Type B pancreatic cell (in vitro differentiated cells): Measurements from ENCODE around the gene STAT5B. TPM values are rescaled to one million over a fixed set of nuclear protein-coding genes. Genes with fewer than 3 reads are reported as not detected.

Experiments
- DNase-seq: peaks from one replicate; pipeline ENCODE4 v3.0.0; 2021; ENCODE audit warnings: mixed read lengths; ENCODE audit not compliant: unreplicated experiment; ENCODE audit errors: extremely low spot score
- H3K27ac Mint-ChIP-seq: 2 replicates; pipeline ENCODE4 v1.8.0; 2021; ENCODE audit warnings: mild to moderate bottlenecking, mixed read lengths
- H3K27me3 Mint-ChIP-seq: 2 replicates; pipeline ENCODE4 v1.8.0; 2021; ENCODE audit warnings: mixed read lengths
- H3K36me3 Mint-ChIP-seq: 2 replicates; pipeline ENCODE4 v1.8.0; 2021; ENCODE audit warnings: mixed read lengths
- H3K4me1 Mint-ChIP-seq: one replicate; pipeline ENCODE4 v1.8.0; 2021; ENCODE audit warnings: mixed read lengths; ENCODE audit not compliant: unreplicated experiment
- H3K4me3 Mint-ChIP-seq: 2 replicates; pipeline ENCODE4 v1.8.0; 2021; ENCODE audit warnings: mild to moderate bottlenecking, mixed read lengths
- H3K9me3 Mint-ChIP-seq: 2 replicates; pipeline ENCODE4 v1.8.0; 2021; ENCODE audit warnings: mixed read lengths
- total RNA-seq: library from RNA; stranded (reverse); gene quantifications from 2 replicates; pipeline ENCODE4 v1.2.1, GENCODE V29; 2021; ENCODE audit warnings: low replicate concordance
- TF ChIP-seq, protein P1 (sequence below): fragments of 200-600 bp; sonication (generic); conservative IDR thresholded peaks from 2 replicates; pipeline ENCODE4 v1.5.0; 2021; ENCODE audit warnings: antibody characterized with exemption, mild to moderate bottlenecking

STAT5B gene
- total RNA-seq, 1 donor from 2014 or later: 42.3 TPM

DNA sequence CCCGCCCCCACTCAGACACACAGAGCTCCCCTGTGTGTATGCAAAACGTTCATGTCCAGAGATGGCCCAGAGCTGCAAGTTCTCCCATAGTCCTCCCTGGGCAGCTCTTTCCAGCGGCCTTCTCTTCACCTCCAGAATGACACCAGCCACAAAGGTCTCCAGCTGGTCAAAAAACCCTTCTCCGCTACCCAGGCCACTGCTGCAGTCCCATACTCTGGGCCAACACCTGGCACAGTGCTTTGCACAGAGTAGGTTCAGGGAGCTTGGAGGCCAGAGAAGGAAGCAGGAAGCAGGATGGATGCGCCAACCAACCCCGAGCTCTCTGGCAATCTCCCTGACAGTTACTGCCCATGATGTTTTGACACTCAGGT lies 1.1 kb upstream of the STAT5B start:
- no peak for DNase-seq
- TF ChIP-seq, protein P1, sequence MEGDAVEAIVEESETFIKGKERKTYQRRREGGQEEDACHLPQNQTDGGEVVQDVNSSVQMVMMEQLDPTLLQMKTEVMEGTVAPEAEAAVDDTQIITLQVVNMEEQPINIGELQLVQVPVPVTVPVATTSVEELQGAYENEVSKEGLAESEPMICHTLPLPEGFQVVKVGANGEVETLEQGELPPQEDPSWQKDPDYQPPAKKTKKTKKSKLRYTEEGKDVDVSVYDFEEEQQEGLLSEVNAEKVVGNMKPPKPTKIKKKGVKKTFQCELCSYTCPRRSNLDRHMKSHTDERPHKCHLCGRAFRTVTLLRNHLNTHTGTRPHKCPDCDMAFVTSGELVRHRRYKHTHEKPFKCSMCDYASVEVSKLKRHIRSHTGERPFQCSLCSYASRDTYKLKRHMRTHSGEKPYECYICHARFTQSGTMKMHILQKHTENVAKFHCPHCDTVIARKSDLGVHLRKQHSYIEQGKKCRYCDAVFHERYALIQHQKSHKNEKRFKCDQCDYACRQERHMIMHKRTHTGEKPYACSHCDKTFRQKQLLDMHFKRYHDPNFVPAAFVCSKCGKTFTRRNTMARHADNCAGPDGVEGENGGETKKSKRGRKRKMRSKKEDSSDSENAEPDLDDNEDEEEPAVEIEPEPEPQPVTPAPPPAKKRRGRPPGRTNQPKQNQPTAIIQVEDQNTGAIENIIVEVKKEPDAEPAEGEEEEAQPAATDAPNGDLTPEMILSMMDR: no peak
- H3K36me3 Mint-ChIP-seq: no peaks in the 10 kb centered on the region
- no peaks in the 10 kb centered on the region for H3K9me3 Mint-ChIP-seq
- no peaks in the 10 kb centered on the region for H3K27me3 Mint-ChIP-seq
- peak overlapping the region; percentile 81 for H3K4me3 Mint-ChIP-seq
- H3K27ac Mint-ChIP-seq: peak overlapping the region; percentile 80
- H3K4me1 Mint-ChIP-seq: peaks cover 34% of the 10 kb centered on the region

DNA sequence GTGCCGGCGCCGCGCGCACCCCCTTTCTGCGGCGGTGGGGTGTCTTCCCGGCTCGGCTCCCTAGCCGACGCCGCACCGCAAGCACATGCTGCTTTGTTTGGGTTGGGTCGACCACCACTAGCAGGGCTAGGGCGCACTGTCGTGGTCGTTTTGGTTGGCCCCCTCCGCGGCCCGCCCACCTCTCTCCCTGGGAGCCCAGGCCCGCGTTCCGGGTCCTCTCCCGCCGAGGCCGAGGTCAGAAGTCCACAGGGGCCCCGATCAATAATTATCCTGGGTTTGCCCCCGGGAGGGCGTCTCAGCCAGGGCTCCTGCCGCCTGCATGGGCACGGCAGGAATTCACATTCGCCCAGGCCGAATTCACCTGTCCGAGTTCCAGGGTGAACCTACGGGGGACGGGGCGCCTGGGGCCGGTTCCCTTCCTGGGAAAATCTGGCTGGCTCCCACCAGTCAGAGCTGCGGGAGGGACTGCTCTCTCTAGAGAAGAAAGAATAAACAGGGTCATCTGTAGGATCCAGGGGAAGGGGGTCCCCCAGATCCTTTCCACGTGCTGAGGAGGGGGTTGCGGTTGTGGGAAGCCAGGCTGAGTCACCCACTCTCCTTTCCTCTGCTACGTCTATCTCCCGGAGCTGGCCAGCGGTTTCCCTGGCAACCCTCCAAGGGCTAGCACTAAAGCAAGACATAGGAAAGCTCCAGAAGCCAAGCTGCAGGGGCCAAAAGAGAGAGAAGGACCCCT lies 584 bp upstream of the STAT5B start:
- H3K4me1 Mint-ChIP-seq: peaks cover 38% of the 10 kb centered on the region
- H3K27ac Mint-ChIP-seq: peak overlapping the region; percentile 80
- TF ChIP-seq, protein P1: no peak
- no peaks in the 10 kb centered on the region for H3K36me3 Mint-ChIP-seq
- H3K4me3 Mint-ChIP-seq: peak overlapping the region; percentile 81
- DNase-seq: peak; percentile 72
- H3K9me3 Mint-ChIP-seq: no peaks in the 10 kb centered on the region
- H3K27me3 Mint-ChIP-seq: no peaks in the 10 kb centered on the region

DNA sequence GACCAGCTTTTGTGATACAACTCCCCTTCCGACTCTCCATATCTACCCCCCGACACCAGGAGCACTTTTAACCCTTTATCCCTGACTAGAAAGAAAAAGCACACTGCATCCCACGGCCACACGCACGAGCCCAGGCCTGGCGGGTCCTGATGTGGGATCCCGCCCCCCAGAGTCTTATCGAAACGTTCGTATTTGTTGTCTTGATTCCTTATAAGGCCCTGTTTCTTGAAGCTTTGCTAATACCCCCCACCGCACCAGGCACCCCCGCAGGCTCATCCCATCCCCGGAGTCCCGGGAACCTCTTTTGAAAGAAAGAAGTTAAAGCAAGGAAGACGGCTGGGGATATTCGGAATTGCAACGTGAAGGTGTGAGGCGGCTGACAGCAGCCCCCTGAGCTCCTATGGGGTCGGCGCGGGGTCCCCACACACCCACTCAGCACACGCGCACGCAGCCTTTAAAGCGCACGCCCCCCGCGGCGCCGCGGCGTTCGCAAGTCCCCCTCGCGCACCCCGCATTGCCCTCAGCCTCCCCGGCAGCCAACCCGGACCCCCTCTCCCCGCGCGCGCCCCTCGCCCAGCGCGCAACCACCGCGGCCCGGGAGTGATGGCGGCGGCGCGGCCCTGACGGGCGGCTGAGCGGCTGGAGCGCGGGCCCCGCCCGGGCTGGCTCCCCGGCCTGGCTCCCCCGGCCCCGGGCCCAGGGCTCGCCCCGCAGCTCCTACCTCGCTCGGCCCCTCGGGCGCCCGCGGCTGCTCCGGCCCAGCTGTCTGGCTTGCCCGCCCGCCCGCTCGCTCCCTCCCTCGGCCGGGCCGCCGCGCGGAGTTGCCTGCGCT lies 448 bp downstream of the STAT5B start:
- H3K4me1 Mint-ChIP-seq: peaks cover 36% of the 10 kb centered on the region
- TF ChIP-seq, protein P1: no peak
- DNase-seq: peak; percentile 79
- peak overlapping the region; percentile 84 for H3K27ac Mint-ChIP-seq
- no peaks in the 10 kb centered on the region for H3K27me3 Mint-ChIP-seq
- H3K36me3 Mint-ChIP-seq: no peaks in the 10 kb centered on the region
- peak overlapping the region; percentile 94 for H3K4me3 Mint-ChIP-seq
- no peaks in the 10 kb centered on the region for H3K9me3 Mint-ChIP-seq

DNA sequence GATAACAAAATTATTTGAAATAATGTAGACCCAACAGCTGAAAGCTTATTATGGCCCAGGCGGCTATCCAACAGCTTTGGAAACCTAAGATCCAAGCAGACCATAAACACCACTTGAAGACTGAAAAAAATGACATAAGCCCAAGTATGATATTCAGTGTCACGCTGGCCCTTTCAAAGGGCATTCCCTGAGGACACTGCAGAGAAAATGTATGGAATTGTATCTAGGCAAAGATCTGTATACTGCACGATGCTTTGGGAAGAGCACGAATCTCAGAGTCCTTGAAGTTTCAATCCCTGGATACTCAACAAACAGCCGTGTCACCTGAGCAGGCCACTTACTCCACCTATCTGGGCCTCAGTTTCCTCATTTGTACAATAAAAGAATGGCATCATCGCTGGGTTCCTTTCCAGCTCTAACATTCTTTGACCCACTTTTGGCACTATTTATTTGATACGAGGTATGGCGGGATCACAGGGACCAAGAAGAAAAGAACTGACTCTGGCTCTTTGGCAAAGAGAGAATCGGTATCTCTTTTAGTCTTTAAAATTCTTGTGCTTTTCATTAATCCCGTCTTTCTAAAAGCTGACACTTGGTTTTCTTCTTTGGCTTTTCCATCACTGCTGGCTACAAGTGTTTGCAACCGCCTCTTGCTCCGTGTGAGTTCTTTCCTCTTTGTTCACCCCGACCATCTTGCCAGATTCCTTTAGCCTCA lies 1.2 kb downstream of the STAT5B start:
- H3K9me3 Mint-ChIP-seq: no peaks in the 10 kb centered on the region
- no peaks in the 10 kb centered on the region for H3K36me3 Mint-ChIP-seq
- no peak for DNase-seq
- TF ChIP-seq, protein P1: no peak
- peak overlapping the region; percentile 84 for H3K27ac Mint-ChIP-seq
- H3K4me1 Mint-ChIP-seq: peaks cover 36% of the 10 kb centered on the region
- peak overlapping the region; percentile 94 for H3K4me3 Mint-ChIP-seq
- H3K27me3 Mint-ChIP-seq: no peaks in the 10 kb centered on the region

DNA sequence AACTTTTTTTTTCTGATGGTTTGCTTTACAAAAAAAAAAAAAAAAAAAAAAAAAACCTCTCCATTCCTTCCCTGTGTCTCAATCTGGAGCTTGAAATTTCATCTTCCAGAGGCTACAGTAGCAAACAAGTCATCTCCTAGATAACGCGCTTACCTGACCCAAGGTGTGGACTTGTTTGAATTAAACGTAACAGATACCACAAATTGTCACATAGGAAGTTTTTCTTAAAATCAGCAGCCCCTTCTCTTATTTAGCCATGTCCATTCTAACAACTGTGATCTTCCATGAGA lies 2.0 kb downstream of the STAT5B start:
- TF ChIP-seq, protein P1: no peak
- Mint-ChIP-seq H3K4me3 (peak overlapping the region; percentile 94), H3K27me3 (no peaks in the 10 kb centered on the region), H3K4me1 (peaks cover 36% of the 10 kb centered on the region), H3K36me3 (no peaks in the 10 kb centered on the region), H3K9me3 (no peaks in the 10 kb centered on the region), H3K27ac (no peak overlapping the region)
- DNase-seq: no peak
